Smooth muscle cell (in vitro differentiated cells): ENCODE data around the gene TNFAIP8L2. TPM values are rescaled to one million over a fixed set of nuclear protein-coding genes. Genes with fewer than 3 reads are reported as not detected.

ENCODE experiments used
- DNase-seq: peaks from one replicate; lab custom pipeline; 2025; ENCODE audit not compliant: unreplicated experiment; lab: John Stamatoyannopoulos, UW
- H2AFZ ChIP-seq: fragments of 200-600 bp; sonication (generic); 2 replicates; pipeline ENCODE4 v1.6.0; 2016; ENCODE audit warnings: antibody characterized with exemption, low read depth, mild to moderate bottlenecking
- H3F3A ChIP-seq: fragments of 200-600 bp; sonication (generic); 2 replicates; pipeline ENCODE4 v1.6.0; 2017; ENCODE audit warnings: antibody characterized with exemption, low read depth
- H3K27ac ChIP-seq: fragments of 200-600 bp; sonication (generic); 2 replicates; pipeline ENCODE4 v1.5.1; 2016; ENCODE audit warnings: low read depth, mild to moderate bottlenecking
- H3K27me3 ChIP-seq: fragments of 200-600 bp; sonication (generic); 2 replicates; pipeline ENCODE4 v1.6.1; 2016; ENCODE audit warnings: low read depth, mild to moderate bottlenecking
- H3K36me3 ChIP-seq: fragments of 200-600 bp; sonication (generic); 2 replicates; pipeline ENCODE4 v1.5.1; 2016; ENCODE audit warnings: low read depth
- H3K4me1 ChIP-seq: fragments of 200-600 bp; sonication (generic); 2 replicates; pipeline ENCODE4 v1.5.1; 2016; ENCODE audit warnings: low read depth
- H3K4me2 ChIP-seq: fragments of 200-600 bp; sonication (generic); 2 replicates; pipeline ENCODE4 v1.6.0; 2016; ENCODE audit warnings: mild to moderate bottlenecking
- H3K4me3 ChIP-seq: fragments of 200-600 bp; sonication (generic); 2 replicates; pipeline ENCODE4 v1.5.1; 2016; ENCODE audit warnings: mild to moderate bottlenecking
- H3K79me2 ChIP-seq: fragments of 200-600 bp; sonication (generic); 2 replicates; pipeline ENCODE4 v1.6.0; 2016; ENCODE audit warnings: low read depth, mild to moderate bottlenecking
- H3K9ac ChIP-seq: fragments of 200-600 bp; sonication (generic); 2 replicates; pipeline ENCODE4 v1.6.0; 2016; ENCODE audit warnings: low read depth
- H3K9me3 ChIP-seq: fragments of 200-600 bp; sonication (generic); replicated peaks from 2 replicates; pipeline ENCODE4 v1.5.1; 2016; ENCODE audit warnings: low read depth
- H4K20me1 ChIP-seq: fragments of 200-600 bp; sonication (generic); 2 replicates; pipeline ENCODE4 v1.6.0; 2016; ENCODE audit warnings: low read depth
- CTCF ChIP-seq: fragments of 200-600 bp; sonication (generic); IDR thresholded peaks from 2 replicates; pipeline ENCODE4 v1.5.1; 2017; ENCODE audit warnings: borderline replicate concordance, mild to moderate bottlenecking, antibody characterized with exemption; ENCODE audit not compliant: insufficient read depth, poor library complexity, severe bottlenecking
- WGBS: methylation state at CpG from one replicate; pipeline ENCODE4 v1.1.7; 2016; ENCODE audit warnings: low lambda C conversion rate; 5-methylcytosine and 5-hydroxymethylcytosine counted together
- polyA plus RNA-seq: library from polyadenylated mRNA; unstranded; fragments of >200 nt; fragmentation: Nextera tagmentation; extraction: Ambion mirVana; gene quantifications from 2 replicates; pipeline ENCODE4 v1.2.1, GENCODE V29; 2016
- total RNA-seq: library from RNA; depleted of rRNA; stranded (reverse); fragments of >200 nt; gene quantifications from 2 replicates; pipeline ENCODE4 v1.2.3, GENCODE V29; 2014

TNFAIP8L2 gene
- total and polyA plus RNA-seq, 2 experiments from 2014 or later = 0.14 TPM; not detected in 1

- no peak overlapping the region for H3K9ac ChIP-seq
- H3K4me2 ChIP-seq = no peak overlapping the region
- peaks cover 4% of the 10 kb centered on the region for H3F3A ChIP-seq
- DNase-seq = no peak
- H3K79me2 ChIP-seq = no peaks in the 10 kb centered on the region
- no peaks in the 10 kb centered on the region for H3K36me3 ChIP-seq
- WGBS = 88% methylated on average over 5 of the region's 5 CpGs
- H3K4me1 ChIP-seq = no peaks in the 10 kb centered on the region
- no peak for TF ChIP-seq CTCF
- no peaks in the 10 kb centered on the region for H3K9me3 ChIP-seq
- no peaks in the 10 kb centered on the region for H3K27me3 ChIP-seq
- no peak overlapping the region for H3K27ac ChIP-seq
- no peak overlapping the region for H2AFZ ChIP-seq
- no peaks in the 10 kb centered on the region for H4K20me1 ChIP-seq
- no peak overlapping the region for H3K4me3 ChIP-seq
Observed at GRCh38 chr1:151158326-151158725, 1.9 kb downstream of the TNFAIP8L2 start.

- Histone ChIP-seq H4K20me1 (no peaks in the 10 kb centered on the region), H3K9me3 (no peaks in the 10 kb centered on the region), H3K36me3 (no peaks in the 10 kb centered on the region), H3K4me3 (no peak overlapping the region), H3K27me3 (no peaks in the 10 kb centered on the region), H3K4me2 (no peak overlapping the region), H3K79me2 (no peaks in the 10 kb centered on the region), H3K4me1 (no peaks in the 10 kb centered on the region), H3F3A (peaks cover 4% of the 10 kb centered on the region), H3K9ac (no peak overlapping the region), H2AFZ (no peak overlapping the region), H3K27ac (no peak overlapping the region)
- 97% methylated on average over 22 of the region's 22 CpGs for WGBS
- no peak for TF ChIP-seq CTCF
- no peak for DNase-seq
Observed at GRCh38 chr1:151158751-151159251, 2.4 kb downstream of the TNFAIP8L2 start.

- no peak overlapping the region for H3K27ac ChIP-seq
- H3K4me3 ChIP-seq = no peak overlapping the region
- TF ChIP-seq CTCF = no peak
- peaks cover 4% of the 10 kb centered on the region for H3F3A ChIP-seq
- H3K36me3 ChIP-seq = no peaks in the 10 kb centered on the region
- no peaks in the 10 kb centered on the region for H3K9me3 ChIP-seq
- no peak overlapping the region for H3K9ac ChIP-seq
- no peak for DNase-seq
- H3K4me2 ChIP-seq = no peak overlapping the region
- no peaks in the 10 kb centered on the region for H3K79me2 ChIP-seq
- peaks cover under 1% of the 10 kb centered on the region for H3K4me1 ChIP-seq
- H3K27me3 ChIP-seq = no peaks in the 10 kb centered on the region
- no peak overlapping the region for H2AFZ ChIP-seq
- no peaks in the 10 kb centered on the region for H4K20me1 ChIP-seq
Observed at GRCh38 chr1:151159373-151159772, 2.9 kb downstream of the TNFAIP8L2 start.

GRCh38 chr1:151164732-151165280, 8.4 kb downstream of the TNFAIP8L2 start:
- H2AFZ ChIP-seq = peak overlapping the region; percentile 92
- H4K20me1 ChIP-seq = no peaks in the 10 kb centered on the region
- no peaks in the 10 kb centered on the region for H3K9me3 ChIP-seq
- TF ChIP-seq CTCF = no peak
- H3K9ac ChIP-seq = peak overlapping the region; percentile 61
- H3K4me1 ChIP-seq = peaks cover 12% of the 10 kb centered on the region
- H3K79me2 ChIP-seq = peaks cover 6% of the 10 kb centered on the region
- DNase-seq = no peak
- H3K4me3 ChIP-seq = peak overlapping the region; percentile 60
- H3K36me3 ChIP-seq = no peaks in the 10 kb centered on the region
- H3F3A ChIP-seq = peaks cover 10% of the 10 kb centered on the region
- H3K27ac ChIP-seq = peak overlapping the region; percentile 70
- peak overlapping the region; percentile 96 for H3K4me2 ChIP-seq
- H3K27me3 ChIP-seq = no peaks in the 10 kb centered on the region
- WGBS = 27% methylated on average over 11 of the region's 11 CpGs
